WI38 (cell line): ENCODE results near the gene LYPD6B.

ENCODE experiments used
- H3K4me3 ChIP-seq: 2 replicates; pipeline ENCODE4 v1.5.1; 2011; ENCODE audit warnings: low read depth, mild to moderate bottlenecking, control low read depth, low read length
- CTCF ChIP-seq: IDR thresholded peaks from 2 replicates; pipeline ENCODE4 v1.5.1; 2012; ENCODE audit warnings: low read depth, mild to moderate bottlenecking, control low read depth, low read length

Gene LYPD6B

GRCh38 chr2:149115781-149116180 is 77.3 kb downstream of the LYPD6B start:
- no peak for TF ChIP-seq CTCF
- no peak overlapping the region for H3K4me3 ChIP-seq

- no peak for TF ChIP-seq CTCF
- H3K4me3 ChIP-seq, result no peak overlapping the region
Observed at GRCh38 chr2:149119368-149119767, 80.9 kb downstream of the LYPD6B start.

GRCh38 chr2:149122516-149122915 is 84.0 kb downstream of the LYPD6B start:
- no peak for TF ChIP-seq CTCF
- H3K4me3 ChIP-seq, result no peak overlapping the region

GRCh38 chr2:149125031-149125725 is 86.7 kb downstream of the LYPD6B start:
- no peak for TF ChIP-seq CTCF
- no peak overlapping the region for H3K4me3 ChIP-seq

GRCh38 chr2:149129433-149129832 is 90.9 kb downstream of the LYPD6B start:
- no peak for TF ChIP-seq CTCF
- no peak overlapping the region for H3K4me3 ChIP-seq

GRCh38 chr2:149132339-149132738 is 93.8 kb downstream of the LYPD6B start:
- no peak for TF ChIP-seq CTCF
- H3K4me3 ChIP-seq, result no peak overlapping the region

- no peak for TF ChIP-seq CTCF
- no peak overlapping the region for H3K4me3 ChIP-seq
Observed at GRCh38 chr2:149132901-149133300, 94.4 kb downstream of the LYPD6B start.
